NCI-H2029 treated with DMSO at 0.1 percent for 48 hours (cell line): ENCODE measurements around the gene TBXAS1.

ENCODE experiments used
- DNase-seq: peaks from one replicate; lab custom pipeline; 2025; lab: John Stamatoyannopoulos, UW

TBXAS1 gene

DNA sequence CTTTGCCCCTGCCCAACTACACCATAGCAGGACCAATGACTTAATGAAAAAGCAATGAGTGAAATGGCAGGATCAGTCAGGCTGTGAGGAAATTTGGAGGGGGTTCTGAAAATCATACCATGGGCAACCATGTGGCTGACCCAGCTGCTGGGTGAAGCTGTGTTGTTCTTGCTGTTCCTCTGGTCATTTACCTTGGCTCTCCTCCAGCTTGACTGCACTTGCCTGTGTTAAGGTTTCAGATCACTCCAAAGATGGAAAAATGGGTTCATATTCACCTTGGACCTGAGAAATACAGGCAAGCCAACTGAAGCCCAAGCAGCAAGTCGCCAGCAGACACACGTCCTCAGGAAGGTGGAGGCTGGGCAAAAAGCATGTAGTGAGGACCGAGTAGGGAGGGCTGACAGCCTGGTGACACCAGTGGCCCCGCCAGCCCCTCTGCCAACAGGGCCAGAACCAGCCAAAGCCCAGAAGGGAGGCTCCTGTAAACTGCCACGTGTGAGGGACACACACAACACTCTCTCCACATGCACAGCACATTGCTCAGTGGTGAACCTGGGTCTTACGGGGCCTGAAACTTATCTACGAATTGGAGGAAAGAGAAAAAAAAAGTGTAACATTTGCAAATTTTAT lies 193.6 kb downstream of the TBXAS1 start:
- DNase-seq, result peak; percentile 43

GRCh38 chr7:140023728-140024127 lies 194.7 kb downstream of the TBXAS1 start:
- no peak for DNase-seq

GRCh38 chr7:140024585-140024984 lies 195.5 kb downstream of the TBXAS1 start:
- DNase-seq, result no peak

- no peak for DNase-seq
These were observed 196.2 kb downstream of the TBXAS1 start for GRCh38 chr7:140025241-140025640.

GRCh38 chr7:140025814-140026433 lies 196.9 kb downstream of the TBXAS1 start:
- DNase-seq, result no peak

- DNase-seq, result no peak
These were observed 197.9 kb downstream of the TBXAS1 start for GRCh38 chr7:140026935-140027334.

- DNase-seq, result peak; percentile 15
These were observed 198.8 kb downstream of the TBXAS1 start for GRCh38 chr7:140027858-140028257.

DNA sequence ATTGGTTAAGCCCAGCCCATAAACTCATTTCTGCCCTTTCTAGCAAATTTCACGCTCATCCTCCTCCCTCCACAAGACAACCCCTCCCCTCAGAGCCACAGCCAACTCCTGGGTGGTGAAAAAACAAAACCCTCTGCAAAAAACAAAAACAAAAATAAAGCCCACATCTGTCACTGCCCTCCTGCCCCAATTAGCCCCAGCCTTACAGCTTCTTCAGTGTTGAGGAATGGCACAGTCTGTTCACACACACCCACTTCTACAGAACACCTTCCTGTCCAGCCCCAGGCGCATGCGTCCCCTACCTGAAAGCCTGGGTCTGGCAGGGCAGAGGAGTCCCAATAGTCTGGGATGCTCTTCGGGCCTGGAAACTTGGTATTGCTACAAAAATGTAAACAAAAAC lies 199.2 kb downstream of the TBXAS1 start:
- no peak for DNase-seq

DNA sequence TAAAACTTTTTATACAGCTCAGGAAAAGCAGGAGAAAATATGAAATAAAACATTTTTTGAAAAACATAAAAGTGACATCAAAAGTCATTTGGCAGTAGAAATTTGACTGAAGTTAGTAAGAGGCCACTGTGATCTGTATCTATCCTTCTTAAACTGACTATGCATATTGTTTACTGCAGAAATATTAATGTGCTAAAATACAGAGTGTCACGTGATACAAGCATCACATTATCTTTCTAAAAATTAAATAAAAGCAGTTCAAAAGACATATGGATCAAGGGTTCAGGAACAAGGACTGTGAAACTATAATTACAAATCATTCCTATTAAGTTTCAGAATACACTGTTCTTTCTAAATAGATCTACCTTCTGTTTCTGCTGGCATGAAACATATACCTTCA lies 200.0 kb downstream of the TBXAS1 start:
- no peak for DNase-seq

DNA sequence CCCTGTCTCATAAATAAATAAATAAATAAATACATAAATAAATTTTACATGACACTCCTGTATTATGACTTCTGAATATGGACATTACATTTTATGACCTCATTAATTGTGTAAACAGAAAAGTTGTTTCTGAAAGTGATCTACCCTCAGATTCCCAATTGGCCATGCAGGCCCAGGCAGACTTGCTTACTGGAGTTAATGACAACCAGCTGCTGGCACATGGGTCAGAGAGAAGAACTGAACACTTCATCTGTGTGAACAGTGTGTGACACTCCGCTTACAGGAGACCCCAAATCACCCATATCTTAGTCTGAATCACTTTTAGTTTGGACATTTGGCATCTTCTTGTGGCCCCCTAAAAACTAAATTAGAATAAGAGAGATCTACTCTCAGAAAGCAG lies 202.3 kb downstream of the TBXAS1 start:
- DNase-seq, result no peak

DNA sequence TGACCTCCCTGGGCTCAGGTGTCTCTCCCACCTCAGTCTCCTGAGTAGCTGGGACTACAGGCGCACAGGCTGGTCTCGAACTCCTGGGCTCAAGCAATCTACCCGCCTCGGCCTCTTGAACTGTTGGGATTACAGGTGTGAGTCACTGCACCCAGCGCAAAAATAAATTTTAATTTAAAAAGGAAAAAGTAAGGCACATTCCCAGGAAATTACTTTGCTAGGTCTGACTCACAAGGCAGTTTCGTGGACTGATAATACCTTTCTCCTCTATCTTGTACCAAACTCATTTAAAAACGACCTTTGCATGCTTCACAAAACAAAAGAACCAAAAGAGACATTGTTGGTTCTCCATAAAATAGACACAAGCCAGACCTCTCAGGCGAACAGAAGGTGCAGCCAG lies 204.0 kb downstream of the TBXAS1 start:
- DNase-seq, result no peak

DNA sequence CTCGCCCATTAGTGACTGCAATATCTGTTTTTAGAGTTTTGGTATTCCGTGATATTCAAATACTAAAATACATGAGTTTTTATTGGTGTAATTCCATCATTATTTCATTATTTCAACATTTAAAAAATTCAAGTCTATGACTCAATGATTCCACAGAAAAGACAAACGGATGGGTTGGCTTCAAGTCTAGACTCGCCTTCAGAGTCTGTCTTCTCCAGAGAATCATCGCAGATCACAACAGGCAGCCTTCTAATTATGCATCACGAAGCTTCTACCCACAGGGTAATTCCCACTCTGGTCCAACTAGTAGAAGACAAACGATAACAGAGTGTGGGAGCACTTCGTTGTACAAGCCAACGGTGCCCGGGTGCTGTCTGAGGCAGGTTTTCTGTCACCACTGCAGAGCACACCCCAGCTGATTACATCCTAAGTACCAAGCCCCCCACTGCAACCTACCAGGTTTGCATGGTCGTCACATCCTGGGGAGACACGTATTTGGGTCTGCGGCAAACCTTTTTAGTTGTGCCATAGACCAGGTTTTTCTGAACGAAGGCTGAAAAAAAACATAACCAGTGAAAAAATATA lies 204.8 kb downstream of the TBXAS1 start:
- DNase-seq, result no peak

DNA sequence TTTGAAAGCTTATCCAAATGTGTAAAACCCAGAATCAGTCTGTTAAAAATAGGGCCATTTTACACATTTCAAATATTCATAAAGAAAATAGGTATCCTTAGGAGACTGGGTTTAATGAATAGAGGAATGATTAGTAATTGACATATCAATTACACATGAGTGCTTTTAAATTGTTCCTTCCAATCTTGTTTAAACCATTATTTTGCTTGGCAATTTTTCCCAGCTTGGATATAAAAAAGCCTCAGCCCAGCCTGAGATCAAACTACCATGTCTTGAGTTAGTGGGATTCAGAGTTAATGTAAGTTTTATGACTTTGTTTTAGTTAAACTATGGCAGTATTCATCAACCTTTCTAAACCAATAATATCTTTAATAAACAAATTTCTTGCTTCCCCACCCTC lies 205.4 kb downstream of the TBXAS1 start:
- no peak for DNase-seq

DNA sequence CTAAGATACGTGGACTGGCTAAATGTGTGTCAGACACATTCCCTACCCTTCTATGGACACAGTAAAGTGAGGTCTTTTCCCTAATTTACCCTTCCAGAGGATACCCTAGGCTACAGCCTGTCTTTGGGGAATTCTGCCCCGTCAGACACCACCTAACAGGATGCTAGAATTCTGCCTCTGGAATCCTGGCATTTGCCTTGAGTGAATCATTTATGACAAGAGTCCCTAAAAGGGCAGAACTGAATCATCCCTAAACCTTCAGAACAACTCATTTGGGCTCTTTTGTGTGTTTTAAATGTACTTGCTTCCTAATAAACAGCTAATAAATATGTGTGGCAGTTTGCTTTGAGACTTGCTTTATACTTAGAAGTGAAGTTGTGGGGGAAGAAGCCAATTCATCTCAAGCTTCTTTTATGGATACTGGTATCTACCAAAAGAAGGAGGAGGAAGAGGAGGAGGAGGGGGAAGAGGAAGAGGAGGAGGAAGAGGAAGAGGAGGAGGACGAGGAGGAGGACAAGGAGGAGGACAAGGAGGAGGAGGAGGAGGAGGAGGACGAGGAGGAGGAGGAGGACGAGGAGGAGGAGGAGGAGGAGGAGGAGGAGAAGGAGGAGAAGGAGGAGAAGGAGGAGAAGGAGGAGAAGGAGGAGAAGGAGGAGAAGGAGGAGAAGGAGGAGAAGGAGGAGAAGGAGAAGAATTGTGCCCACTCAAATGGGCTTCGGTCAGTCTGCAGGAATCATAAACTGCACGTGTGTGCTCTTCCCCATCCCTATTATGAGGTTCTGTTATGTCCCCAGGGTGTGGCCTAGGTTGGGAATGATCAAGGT lies 206.5 kb downstream of the TBXAS1 start:
- DNase-seq, result no peak

GRCh38 chr7:140036224-140036962 lies 207.3 kb downstream of the TBXAS1 start:
- no peak for DNase-seq

GRCh38 chr7:140039066-140039465 lies 210.0 kb downstream of the TBXAS1 start:
- DNase-seq, result no peak

DNA sequence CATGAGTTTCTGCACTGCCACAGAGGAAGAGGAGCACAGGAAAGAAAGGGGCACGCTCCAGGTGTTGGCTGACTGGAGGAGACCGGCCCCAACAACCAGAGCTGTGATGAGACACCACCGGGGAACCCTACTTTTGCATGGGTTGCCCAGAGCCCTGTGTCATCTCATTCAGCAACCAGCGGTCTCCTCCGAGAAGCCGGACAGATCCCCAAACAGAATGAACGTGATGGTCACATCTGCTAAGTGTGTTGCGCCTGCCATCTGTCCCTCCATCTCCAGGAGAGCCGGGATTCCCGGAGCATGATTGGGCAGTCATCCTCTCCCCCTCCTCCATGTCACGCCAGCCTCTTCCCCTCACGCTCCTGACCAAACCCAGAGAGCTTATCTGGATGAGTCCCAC lies 210.8 kb downstream of the TBXAS1 start:
- no peak for DNase-seq

DNA sequence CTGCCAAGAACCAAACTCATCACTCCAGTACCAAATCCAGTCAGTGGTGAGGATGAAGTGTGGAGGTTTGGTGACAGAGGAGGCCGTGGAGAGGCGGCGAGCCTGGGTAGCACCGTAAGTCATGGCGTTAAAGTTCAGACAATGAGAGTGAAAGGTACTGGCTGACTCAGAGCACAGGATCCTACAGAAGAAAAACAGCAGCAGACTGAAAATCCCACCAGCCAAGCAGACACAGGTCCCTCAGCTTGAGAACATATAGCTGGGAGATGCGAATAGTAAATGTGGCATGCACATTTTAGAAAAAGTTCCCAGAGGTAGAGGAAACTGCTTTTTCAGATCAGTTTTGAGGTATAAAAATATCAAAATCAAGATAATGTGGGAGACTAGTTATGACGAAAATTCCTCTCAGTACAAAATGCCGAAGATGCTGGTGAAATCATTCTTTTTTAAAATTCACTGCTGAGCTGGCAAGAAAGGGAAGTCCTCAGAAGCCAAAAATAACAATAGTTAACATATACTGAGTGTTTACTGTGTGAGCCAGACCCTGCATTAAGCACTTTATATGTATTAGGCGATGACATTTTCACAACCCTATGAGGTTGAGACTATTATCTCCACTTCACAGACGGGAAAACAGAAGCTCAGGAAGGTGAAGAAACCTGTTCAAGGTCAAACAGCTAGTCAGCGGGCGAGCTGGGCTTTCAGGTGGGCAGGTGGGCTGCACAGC lies 212.8 kb downstream of the TBXAS1 start:
- DNase-seq, result no peak

GRCh38 chr7:140042386-140042670 lies 213.3 kb downstream of the TBXAS1 start:
- DNase-seq, result no peak

- no peak for DNase-seq
These were observed 215.2 kb downstream of the TBXAS1 start for GRCh38 chr7:140044251-140044650.

DNA sequence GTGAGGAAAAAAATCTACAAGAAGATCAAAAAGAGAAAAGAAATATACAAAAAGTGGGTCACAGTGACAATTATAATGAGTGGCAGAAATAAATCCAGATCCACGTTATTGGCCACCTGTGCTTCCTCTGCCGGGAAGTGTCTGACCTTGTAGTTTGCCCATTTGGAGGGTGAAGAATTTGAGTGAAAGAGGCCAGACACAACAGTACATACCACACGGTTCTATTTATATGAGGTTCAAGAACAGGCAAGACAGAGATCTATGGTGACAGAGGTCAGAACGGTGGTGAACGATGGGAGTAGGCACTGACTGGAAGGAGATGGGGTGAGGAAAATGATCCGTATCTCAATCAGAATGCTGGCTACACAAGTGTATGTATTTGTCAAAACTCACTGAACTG lies 216.6 kb downstream of the TBXAS1 start:
- DNase-seq, result no peak

DNA sequence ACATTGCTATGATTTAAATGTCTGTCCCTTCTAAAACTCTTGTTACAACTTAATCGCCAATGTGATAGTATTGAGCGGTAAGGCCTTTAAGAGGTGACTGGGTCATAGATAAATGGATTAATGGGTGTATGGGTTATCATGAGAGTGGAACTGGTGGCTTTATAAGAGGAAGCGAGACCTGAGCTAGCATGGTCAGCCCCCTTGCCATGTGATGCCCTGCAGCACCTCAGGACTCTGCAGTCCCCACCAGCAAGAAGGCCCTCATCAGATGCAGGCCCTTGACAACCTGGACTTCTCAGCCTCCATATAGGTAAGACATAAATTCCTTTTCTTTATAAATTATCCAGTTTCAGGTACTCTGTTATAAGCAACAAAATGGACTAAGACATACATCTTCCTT lies 218.1 kb downstream of the TBXAS1 start:
- no peak for DNase-seq
